GM19467 (cell line): Measurements from ENCODE around the gene CCER1.

Source experiments
- ATAC-seq: cut with Tn5 transposase; IDR thresholded peaks from one replicate; pipeline ENCODE4 v1.9.1; 2021; ENCODE audit warnings: mild to moderate bottlenecking, moderate library complexity; ENCODE audit not compliant: unreplicated experiment

Gene CCER1

DNA sequence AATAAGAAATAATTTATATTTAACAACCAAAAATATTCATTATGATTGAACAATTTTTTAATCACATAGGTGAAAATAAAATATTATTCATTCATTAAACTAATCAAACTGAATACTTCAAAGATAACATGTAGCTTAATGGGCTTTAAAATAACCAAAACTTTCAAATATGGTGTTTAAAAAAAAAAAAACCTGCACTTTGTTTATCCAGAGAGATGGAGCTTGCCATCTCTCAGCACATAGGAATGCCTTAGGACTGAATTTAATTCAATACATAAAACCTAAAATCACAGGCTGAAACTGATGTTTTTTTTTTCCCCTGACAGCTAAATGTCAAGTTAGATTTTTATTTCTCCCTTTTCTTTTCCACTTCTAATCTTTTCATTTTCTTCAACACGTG is 14.4 kb upstream of the CCER1 start:
- no peak for ATAC-seq

- ATAC-seq: no peak
Measured at GRCh38 chr12:90965204-90965603, 10.2 kb upstream of the CCER1 start.

DNA sequence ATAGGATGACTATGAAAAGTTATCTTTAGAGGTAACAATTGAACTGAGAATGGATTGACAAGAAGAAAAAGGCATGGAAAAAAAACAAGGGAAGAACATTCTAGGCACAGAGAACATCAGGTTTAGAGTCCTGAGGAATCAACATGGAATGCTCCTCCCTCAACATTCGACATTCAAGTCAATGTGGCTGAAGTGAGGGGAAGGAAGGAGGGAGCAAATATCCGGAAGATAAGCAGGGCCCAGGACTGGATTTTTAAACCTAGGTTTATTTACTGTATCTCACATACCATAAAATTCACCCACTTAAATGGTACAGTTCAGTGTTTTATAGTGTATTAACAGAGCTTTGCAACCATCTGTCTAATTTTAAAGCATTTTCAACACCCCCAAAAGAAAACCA is 9.6 kb upstream of the CCER1 start:
- no peak for ATAC-seq

DNA sequence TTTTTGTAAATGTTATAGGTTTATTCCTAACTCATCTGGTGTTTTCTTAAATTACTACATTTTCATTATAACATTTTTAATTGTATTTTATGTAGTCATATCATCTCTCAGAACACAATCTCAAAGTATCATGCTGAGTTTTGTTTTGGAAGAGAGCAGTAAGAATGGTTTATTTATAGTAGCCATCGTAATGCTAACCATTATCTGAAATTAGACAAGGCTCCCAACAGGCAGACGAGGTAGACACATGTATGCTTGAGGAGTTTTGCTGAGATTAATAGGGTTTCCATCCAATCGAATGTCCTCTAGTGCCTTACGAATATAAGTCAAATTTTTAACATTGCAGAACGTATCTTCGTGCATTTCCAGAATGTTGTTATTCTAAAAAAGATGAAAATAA is 9.0 kb upstream of the CCER1 start:
- no peak for ATAC-seq

- ATAC-seq: no peak
Measured at GRCh38 chr12:90961154-90961553, 6.2 kb upstream of the CCER1 start.

GRCh38 chr12:90959538-90960139 is 4.7 kb upstream of the CCER1 start:
- peak; percentile 73 for ATAC-seq

DNA sequence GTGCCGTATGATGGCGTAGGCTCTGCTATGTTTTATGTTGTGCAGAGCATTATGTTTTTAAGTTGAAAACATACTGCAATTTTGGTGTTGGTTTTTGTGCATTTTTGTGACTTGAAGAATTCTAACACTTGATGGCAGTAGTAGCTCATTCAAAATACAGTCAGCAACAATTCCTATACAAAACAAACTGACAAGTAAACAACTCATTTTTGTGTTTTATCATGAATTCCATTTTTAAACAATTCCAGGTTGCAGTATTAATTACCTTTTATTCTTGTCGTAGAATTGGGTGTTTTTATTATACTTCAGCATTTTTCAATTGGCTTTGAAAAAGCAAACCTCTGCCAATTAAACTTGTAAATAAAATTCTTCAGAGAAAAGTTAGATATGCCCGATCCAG is 4.1 kb upstream of the CCER1 start:
- no peak for ATAC-seq

DNA sequence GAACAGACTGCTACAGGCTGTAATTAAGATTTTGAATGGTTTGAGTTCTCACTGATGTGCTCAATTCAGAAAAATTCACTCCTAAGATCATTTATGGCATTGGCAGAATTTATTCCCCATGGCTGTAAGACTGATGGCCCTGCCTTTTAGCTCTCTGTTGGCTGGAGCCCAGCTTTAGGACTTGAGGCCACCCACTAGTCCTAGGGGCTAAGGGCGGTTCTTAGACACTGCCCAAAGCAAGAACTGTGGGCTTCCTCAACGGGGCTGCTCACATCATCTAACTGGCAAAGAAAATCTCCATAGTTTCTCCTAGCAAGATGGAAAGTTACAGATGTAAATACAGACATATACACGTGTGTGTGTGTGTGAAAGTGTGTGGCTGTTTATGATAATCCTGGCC is 3.4 kb upstream of the CCER1 start:
- ATAC-seq: no peak

DNA sequence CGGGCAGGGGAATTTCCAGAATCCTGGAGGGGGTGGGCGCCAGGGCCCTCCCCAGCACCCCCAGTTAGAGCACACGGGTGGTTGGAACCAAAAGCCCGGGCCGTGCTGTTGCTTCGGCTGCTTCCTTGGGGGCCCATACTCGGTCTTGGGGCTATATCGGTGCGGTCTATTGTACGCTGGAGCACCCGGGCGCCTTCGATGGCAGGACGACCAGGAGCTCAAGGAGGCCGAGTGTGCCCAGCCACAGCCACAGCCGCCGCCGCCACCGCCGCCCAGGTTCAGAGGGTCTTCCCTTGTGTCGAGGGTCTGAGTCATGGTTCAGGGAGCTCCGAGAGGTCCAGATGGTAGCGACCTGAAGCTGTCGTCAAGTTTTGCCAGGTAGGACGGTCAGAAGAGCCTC is 548 bp downstream of the CCER1 start:
- no peak for ATAC-seq

GRCh38 chr12:90953956-90954421 is 987 bp downstream of the CCER1 start:
- ATAC-seq: peak; percentile 68

DNA sequence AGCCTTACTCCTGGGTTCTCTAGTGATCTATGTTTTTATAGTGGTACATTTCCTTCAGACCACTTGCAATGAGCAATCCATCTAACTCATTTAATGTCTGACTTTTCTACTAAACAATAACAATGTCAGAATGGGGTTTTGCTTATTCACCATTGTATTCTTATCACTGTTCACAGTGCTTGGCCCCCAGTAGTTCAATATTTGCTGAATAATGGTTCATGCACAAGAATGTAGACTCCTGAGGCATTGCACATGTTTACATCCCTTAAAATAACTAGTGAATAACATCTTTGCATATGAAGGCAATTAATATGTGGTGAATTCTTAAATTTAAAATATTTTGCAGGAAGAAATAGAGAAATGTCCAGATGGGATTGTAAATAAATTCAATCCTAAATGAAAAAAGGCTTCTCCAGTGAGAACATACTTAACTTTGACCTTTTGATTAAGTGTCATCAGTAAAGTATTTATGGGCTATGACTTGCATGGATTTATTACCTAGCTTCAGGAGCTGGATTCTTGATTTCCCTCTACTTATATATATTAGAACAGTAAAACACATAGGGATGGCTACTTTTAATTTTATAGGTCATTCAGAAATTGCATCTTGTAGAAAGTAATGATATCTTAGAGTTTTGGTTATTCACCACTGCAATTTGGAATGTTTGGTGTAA is 3.4 kb downstream of the CCER1 start:
- ATAC-seq: no peak

- ATAC-seq: no peak
Measured at GRCh38 chr12:90947869-90948268, 7.1 kb downstream of the CCER1 start.

- peak; percentile 83 for ATAC-seq
Measured at GRCh38 chr12:90945070-90945649, 9.8 kb downstream of the CCER1 start.

DNA sequence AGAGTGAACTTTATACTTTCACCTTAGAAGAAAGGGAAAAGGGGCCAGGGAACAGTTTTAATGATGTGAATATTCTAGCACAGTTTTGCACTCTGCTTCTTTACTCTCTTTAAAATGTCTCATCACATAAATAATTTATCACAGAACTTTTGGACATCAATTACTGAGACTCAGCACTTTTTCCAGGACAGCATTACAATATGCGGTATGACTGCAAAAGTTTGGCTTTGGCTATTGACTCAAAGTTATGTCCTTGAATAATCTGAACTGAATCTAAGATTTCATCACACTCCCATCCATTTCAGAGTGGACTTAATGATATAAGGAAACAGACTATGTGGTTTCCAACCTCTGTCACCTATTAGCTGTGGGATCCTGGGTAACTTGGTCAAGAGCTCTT is 11.7 kb downstream of the CCER1 start:
- ATAC-seq: no peak

DNA sequence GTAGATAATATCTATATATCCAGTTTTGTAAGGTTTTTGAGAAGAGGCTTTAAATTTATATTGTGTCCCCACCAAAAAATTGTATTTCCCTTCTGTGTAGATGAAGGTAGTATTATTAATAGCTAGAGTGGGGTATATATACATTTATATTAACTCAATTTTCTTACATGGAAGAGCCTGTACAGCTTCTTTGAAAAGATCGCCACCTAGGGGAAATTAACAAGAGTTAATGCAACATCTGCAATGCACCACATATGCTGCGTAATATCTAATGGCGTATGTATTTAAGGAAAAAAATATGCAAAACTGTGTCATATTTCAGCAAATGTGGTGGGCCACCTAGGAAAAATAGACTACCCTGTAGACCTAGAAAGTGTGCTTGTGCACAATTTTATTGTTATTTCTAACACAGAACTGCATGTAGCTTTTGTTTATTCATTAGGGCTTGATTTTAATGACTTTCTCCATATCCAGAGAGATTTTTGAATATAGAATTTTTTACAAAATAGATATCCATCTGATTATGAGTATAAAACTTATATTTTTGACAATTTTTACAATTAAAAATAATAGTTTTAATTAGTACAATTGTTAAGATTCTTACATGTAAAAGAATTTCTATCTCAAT is 14.0 kb downstream of the CCER1 start:
- peak; percentile 64 for ATAC-seq

- ATAC-seq: no peak
Measured at GRCh38 chr12:90939382-90939781, 15.6 kb downstream of the CCER1 start.

DNA sequence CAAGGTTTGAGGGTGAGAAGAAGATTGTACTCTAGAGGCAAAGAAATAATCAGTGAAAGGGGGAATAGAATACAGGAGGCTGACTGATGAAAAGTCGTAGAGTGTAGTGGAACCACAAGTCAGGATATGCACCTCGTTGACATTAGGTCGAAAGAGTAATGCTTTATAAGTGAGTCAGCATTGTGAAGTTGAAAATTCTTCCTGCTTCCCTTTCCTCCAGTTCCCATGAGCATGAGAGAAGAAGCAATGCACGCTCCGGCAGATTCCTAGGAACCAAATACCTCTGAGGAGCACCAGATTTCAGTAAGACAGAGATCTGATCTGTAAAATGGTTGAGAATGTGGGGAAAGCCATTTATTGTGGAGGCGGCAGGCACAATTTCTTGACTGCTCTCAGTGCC is 16.5 kb downstream of the CCER1 start:
- ATAC-seq: no peak

DNA sequence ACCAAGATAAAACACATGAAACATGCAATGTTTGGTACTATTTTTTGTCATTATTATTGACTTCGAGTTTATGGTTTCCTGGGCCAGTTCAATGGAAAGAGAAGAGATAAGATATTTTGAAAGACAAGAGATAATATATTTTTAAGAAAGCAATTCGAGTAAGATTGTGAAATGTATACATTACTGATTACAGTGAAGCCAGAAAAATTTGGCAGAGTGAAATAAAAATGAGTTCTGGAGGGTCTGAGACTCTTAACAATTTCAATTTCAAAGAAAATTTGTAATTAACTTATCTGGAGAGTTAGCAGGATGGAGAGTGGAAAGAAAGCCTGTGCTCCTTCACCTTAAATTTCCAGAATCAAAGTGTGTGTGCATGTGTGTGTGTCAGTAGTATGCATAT is 17.3 kb downstream of the CCER1 start:
- no peak for ATAC-seq

- no peak for ATAC-seq
Measured at GRCh38 chr12:90936230-90937005, 18.6 kb downstream of the CCER1 start.

DNA sequence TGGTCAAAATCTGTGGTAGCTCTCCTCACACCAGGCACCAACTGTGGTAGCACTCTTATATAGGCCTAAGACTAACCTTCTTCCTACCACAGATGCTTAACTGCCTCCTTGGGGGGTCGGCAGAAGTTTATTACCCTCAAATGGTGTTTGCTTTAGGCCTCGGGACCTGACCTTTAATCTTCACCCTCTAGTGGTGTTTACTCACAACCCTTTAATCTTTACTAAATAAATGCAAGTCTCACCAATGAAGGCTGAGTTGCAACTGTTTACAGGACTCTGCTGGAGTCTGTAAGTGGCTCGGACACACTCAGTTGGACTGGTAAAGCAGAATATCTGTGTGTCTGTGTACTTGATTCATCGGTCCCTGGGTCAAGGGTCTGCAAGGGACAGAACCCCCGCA is 29.4 kb downstream of the CCER1 start:
- ATAC-seq: no peak

DNA sequence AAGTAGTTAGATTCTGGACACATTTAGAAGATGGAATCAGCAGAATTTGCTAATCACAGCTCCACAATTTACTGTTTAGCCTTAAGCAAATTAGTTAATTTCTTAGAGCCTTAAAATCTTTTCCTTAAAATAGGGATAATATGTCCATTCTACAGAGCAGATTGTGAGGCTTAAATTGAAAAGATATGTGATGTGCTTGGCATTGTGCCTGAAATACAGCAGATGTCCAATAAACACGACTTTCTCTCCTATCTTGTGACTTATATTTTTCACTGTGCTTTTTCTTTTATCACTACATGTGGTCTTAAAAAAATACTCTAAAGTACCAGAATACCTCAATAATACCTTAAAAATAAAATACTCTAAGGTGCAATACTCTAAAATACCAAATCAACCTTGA is 30.6 kb downstream of the CCER1 start:
- ATAC-seq: no peak
